ENCODE measurements around the gene BAZ1B.

Gene BAZ1B

DNA sequence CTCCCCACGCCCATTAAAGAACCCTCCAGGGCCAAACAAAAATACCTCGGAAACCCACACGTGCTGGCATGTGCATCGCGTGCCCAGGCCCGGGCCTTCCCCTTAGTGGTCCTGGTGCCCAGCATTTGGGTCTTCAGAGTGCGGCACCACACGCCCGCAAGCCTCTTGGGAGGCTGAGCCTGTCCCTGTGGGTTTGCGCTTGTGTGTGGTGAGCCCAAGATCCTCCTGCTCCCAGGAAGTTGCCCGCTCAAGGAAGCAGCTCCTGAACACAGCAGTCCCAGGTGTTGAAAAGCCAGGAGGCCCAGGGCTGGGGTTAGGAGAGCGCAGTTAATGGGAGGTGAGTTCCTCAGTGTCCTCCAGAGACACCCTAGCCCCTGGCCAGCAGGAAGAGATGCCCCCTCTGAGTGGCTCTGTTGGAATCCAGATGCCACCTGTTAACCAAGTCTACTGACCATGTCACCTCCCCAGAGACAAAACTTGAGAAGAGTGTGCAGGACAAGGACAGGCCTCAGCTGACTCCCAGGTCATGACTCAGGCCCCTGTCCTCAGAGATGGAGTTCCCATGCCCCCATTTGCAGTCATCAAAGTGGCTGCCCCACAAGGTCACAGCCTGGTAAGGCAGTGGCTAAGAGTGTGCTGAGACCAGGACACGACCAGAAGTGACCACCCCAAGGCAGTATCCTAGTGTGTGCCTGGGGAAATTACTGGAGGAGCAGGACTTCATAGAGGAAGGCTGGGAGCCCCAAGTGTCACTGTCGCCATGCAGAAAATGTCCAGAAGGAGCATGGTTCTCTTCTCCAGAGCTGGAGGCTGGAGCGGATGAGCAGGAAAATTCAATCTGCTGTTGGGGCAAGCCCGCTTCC lies 83.3 kb downstream of the BAZ1B start:
- H3K36me3 ChIP-seq (ENCODE audit: control insufficient read depth, insufficient read depth, low read length): peaks cover 24% of the 10 kb centered on the region
- 92 to 93% methylated on average over 16 of the region's 16 CpGs for WGBS, 2 experiments
- H3K27ac ChIP-seq (ENCODE audit: insufficient read depth, low read depth, low read length, poor library complexity, severe bottlenecking): peak overlapping the region; percentile 42

GRCh38 chr7:73437621-73438416 lies 84.3 kb downstream of the BAZ1B start:
- no peaks in the 10 kb centered on the region for H3K9me3 ChIP-seq (ENCODE audit: control insufficient read depth, low read length)
- peaks cover 13% of the 10 kb centered on the region for H3K27me3 ChIP-seq (ENCODE audit: control insufficient read depth, insufficient read depth, low read length, poor library complexity, severe bottlenecking)
- peak overlapping the region; percentile 62 for H3K27ac ChIP-seq (ENCODE audit: insufficient read depth, low read depth, low read length, poor library complexity, severe bottlenecking)
- WGBS, 2 experiments: 80 to 83% methylated on average over 16 of the region's 16 CpGs
- H3K4me3 ChIP-seq (ENCODE audit: insufficient read depth, low read depth, low read length): no peak overlapping the region
- peaks cover 15% of the 10 kb centered on the region for H3K36me3 ChIP-seq (ENCODE audit: control insufficient read depth, insufficient read depth, low read length)
- peaks cover 16% of the 10 kb centered on the region for H3K4me1 ChIP-seq (ENCODE audit: control insufficient read depth, insufficient read depth, low read length)

More for the DNA sequence above, 83.3 kb downstream of the BAZ1B start:
- no peaks in the 10 kb centered on the region for H3K9me3 ChIP-seq (ENCODE audit: control insufficient read depth, low read length)
- no peak overlapping the region for H3K4me3 ChIP-seq (ENCODE audit: insufficient read depth, low read depth, low read length)
- H3K27me3 ChIP-seq (ENCODE audit: control insufficient read depth, insufficient read depth, low read length, poor library complexity, severe bottlenecking): peaks cover 13% of the 10 kb centered on the region
- peaks cover 16% of the 10 kb centered on the region for H3K4me1 ChIP-seq (ENCODE audit: control insufficient read depth, insufficient read depth, low read length)

- Histone ChIP-seq H3K4me1 (ENCODE audit: control insufficient read depth, insufficient read depth, low read length) (peaks cover 16% of the 10 kb centered on the region), H3K27ac (ENCODE audit: insufficient read depth, low read depth, low read length, poor library complexity, severe bottlenecking) (no peak overlapping the region), H3K27me3 (ENCODE audit: control insufficient read depth, insufficient read depth, low read length, poor library complexity, severe bottlenecking) (peaks cover 13% of the 10 kb centered on the region), H3K36me3 (ENCODE audit: control insufficient read depth, insufficient read depth, low read length) (peaks cover 7% of the 10 kb centered on the region), H3K9me3 (ENCODE audit: control insufficient read depth, low read length) (no peaks in the 10 kb centered on the region), H3K4me3 (ENCODE audit: insufficient read depth, low read depth, low read length) (no peak overlapping the region)
- 92 to 95% methylated on average over 10 of the region's 10 CpGs for WGBS, 2 experiments
These were observed 85.0 kb downstream of the BAZ1B start for GRCh38 chr7:73437091-73437490.

GRCh38 chr7:73436031-73436929 lies 85.8 kb downstream of the BAZ1B start:
- H3K27me3 ChIP-seq (ENCODE audit: control insufficient read depth, insufficient read depth, low read length, poor library complexity, severe bottlenecking): peaks cover 13% of the 10 kb centered on the region
- H3K9me3 ChIP-seq (ENCODE audit: control insufficient read depth, low read length): no peaks in the 10 kb centered on the region
- H3K4me3 ChIP-seq (ENCODE audit: insufficient read depth, low read depth, low read length): no peak overlapping the region
- 75 to 78% methylated on average over 20 of the region's 20 CpGs for WGBS, 2 experiments
- no peak overlapping the region for H3K27ac ChIP-seq (ENCODE audit: insufficient read depth, low read depth, low read length, poor library complexity, severe bottlenecking)
- peaks cover 1% of the 10 kb centered on the region for H3K36me3 ChIP-seq (ENCODE audit: control insufficient read depth, insufficient read depth, low read length)
- H3K4me1 ChIP-seq (ENCODE audit: control insufficient read depth, insufficient read depth, low read length): peaks cover 16% of the 10 kb centered on the region

DNA sequence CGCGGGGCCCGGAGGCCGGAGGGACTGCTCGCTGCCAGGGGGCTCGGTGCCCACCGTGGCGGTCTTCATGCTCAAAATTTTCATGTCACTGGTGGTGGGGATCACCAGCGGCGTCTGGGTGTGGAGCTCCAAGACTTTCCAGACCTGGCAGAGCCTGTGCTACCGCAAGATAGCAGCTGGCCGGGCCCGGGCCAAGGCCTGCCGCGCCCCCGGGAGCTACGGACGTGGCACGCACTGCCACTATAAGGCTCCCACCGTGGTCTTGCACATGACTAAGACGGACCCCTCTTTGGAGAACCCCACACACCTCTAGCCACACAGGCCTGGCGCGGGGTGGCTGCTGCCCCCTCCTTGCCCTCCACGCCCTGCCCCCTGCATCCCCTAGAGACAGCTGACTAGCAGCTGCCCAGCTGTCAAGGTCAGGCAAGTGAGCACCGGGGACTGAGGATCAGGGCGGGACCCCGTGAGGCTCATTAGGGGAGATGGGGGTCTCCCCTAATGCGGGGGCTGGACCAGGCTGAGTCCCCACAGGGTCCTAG lies 86.6 kb downstream of the BAZ1B start:
- H3K9me3 ChIP-seq (ENCODE audit: control insufficient read depth, low read length): no peaks in the 10 kb centered on the region
- peaks cover 13% of the 10 kb centered on the region for H3K27me3 ChIP-seq (ENCODE audit: control insufficient read depth, insufficient read depth, low read length, poor library complexity, severe bottlenecking)
- WGBS, 2 experiments: 94 to 95% methylated on average over 28 of the region's 28 CpGs
- H3K27ac ChIP-seq (ENCODE audit: insufficient read depth, low read depth, low read length, poor library complexity, severe bottlenecking): no peak overlapping the region
- H3K4me3 ChIP-seq (ENCODE audit: insufficient read depth, low read depth, low read length): no peak overlapping the region
- no peaks in the 10 kb centered on the region for H3K36me3 ChIP-seq (ENCODE audit: control insufficient read depth, insufficient read depth, low read length)
- H3K4me1 ChIP-seq (ENCODE audit: control insufficient read depth, insufficient read depth, low read length): peaks cover 16% of the 10 kb centered on the region

DNA sequence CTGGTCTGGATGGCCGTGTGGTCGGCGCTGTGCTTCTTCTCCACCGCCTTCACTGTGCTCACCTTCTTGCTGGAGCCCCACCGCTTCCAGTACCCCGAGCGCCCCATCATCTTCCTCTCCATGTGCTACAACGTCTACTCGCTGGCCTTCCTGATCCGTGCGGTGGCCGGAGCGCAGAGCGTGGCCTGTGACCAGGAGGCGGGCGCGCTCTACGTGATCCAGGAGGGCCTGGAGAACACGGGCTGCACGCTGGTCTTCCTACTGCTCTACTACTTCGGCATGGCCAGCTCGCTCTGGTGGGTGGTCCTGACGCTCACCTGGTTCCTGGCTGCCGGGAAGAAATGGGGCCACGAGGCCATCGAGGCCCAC lies 87.4 kb downstream of the BAZ1B start:
- H3K9me3 ChIP-seq (ENCODE audit: control insufficient read depth, low read length): no peaks in the 10 kb centered on the region
- no peaks in the 10 kb centered on the region for H3K36me3 ChIP-seq (ENCODE audit: control insufficient read depth, insufficient read depth, low read length)
- no peak overlapping the region for H3K4me3 ChIP-seq (ENCODE audit: insufficient read depth, low read depth, low read length)
- WGBS, 2 experiments: 96% methylated on average over 26 of the region's 26 CpGs
- peaks cover 19% of the 10 kb centered on the region for H3K4me1 ChIP-seq (ENCODE audit: control insufficient read depth, insufficient read depth, low read length)
- H3K27me3 ChIP-seq (ENCODE audit: control insufficient read depth, insufficient read depth, low read length, poor library complexity, severe bottlenecking): peaks cover 13% of the 10 kb centered on the region
- H3K27ac ChIP-seq (ENCODE audit: insufficient read depth, low read depth, low read length, poor library complexity, severe bottlenecking): no peak overlapping the region

DNA sequence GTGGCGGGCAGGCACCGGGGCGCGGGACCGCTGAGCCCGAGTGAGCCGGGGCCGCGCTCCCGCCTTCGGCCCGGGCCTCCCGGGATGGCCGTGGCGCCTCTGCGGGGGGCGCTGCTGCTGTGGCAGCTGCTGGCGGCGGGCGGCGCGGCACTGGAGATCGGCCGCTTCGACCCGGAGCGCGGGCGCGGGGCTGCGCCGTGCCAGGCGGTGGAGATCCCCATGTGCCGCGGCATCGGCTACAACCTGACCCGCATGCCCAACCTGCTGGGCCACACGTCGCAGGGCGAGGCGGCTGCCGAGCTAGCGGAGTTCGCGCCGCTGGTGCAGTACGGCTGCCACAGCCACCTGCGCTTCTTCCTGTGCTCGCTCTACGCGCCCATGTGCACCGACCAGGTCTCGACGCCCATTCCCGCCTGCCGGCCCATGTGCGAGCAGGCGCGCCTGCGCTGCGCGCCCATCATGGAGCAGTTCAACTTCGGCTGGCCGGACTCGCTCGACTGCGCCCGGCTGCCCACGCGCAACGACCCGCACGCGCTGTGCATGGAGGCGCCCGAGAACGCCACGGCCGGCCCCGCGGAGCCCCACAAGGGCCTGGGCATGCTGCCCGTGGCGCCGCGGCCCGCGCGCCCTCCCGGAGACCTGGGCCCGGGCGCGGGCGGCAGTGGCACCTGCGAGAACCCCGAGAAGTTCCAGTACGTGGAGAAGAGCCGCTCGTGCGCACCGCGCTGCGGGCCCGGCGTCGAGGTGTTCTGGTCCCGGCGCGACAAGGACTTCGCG lies 88.0 kb downstream of the BAZ1B start:
- Histone ChIP-seq H3K27ac (ENCODE audit: insufficient read depth, low read depth, low read length, poor library complexity, severe bottlenecking) (no peak overlapping the region), H3K4me3 (ENCODE audit: insufficient read depth, low read depth, low read length) (peak overlapping the region; percentile 19), H3K9me3 (ENCODE audit: control insufficient read depth, low read length) (no peaks in the 10 kb centered on the region), H3K4me1 (ENCODE audit: control insufficient read depth, insufficient read depth, low read length) (peaks cover 23% of the 10 kb centered on the region), H3K27me3 (ENCODE audit: control insufficient read depth, insufficient read depth, low read length, poor library complexity, severe bottlenecking) (peaks cover 13% of the 10 kb centered on the region), H3K36me3 (ENCODE audit: control insufficient read depth, insufficient read depth, low read length) (no peaks in the 10 kb centered on the region)
- WGBS, 2 experiments: 59 to 60% methylated on average over 110 of the region's 110 CpGs

DNA sequence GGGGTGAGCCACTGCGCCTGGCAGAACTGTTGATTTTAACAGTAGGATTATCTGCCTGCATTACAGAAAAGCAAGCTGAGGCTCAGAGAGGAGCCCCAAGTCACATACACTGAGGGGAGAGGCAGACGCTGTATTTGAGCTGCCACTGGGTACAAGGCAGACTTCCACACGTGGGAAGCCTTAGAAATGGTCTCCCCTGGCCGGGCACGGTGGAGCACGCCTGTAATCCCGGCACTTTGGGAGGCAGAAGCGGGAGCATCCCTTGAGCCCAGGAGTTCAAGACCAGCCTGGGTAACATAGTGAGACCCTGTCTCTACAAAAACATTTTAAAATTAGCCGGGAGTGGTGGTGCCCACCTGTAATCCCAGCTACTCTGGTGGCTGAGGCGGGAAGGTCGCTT lies 89.4 kb downstream of the BAZ1B start:
- peaks cover 13% of the 10 kb centered on the region for H3K27me3 ChIP-seq (ENCODE audit: control insufficient read depth, insufficient read depth, low read length, poor library complexity, severe bottlenecking)
- H3K4me3 ChIP-seq (ENCODE audit: insufficient read depth, low read depth, low read length): no peak overlapping the region
- no peaks in the 10 kb centered on the region for H3K9me3 ChIP-seq (ENCODE audit: control insufficient read depth, low read length)
- no peak overlapping the region for H3K27ac ChIP-seq (ENCODE audit: insufficient read depth, low read depth, low read length, poor library complexity, severe bottlenecking)
- 89 to 90% methylated on average over 11 of the region's 11 CpGs for WGBS, 2 experiments
- peaks cover 26% of the 10 kb centered on the region for H3K4me1 ChIP-seq (ENCODE audit: control insufficient read depth, insufficient read depth, low read length)
- H3K36me3 ChIP-seq (ENCODE audit: control insufficient read depth, insufficient read depth, low read length): no peaks in the 10 kb centered on the region

Data from ectodermal cell (in vitro differentiated cells).